Calu3 (cell line): ENCODE measurements around the gene GZMA. TPM values are rescaled to one million over a fixed set of nuclear protein-coding genes. Genes with fewer than 3 reads are reported as not detected.
"Not testable (repeated sequence)": the region's sequence is repeated elsewhere in the genome, so short reads cannot be mapped to it uniquely, and the experiment has no call there.

Experiments
- BruUV-seq: library from RNA; stranded (reverse); fragments of 400-500 nt; replicated peaks from 2 replicates; lab custom pipeline; 2021; lab: Mats Ljungman, UMichigan
- CTCF ChIA-PET: fragments of 300-600 bp; sonication (Branson Sonifier 250); formaldehyde crosslinking; loops from one replicate; lab custom pipeline; 2022; ENCODE audit warnings: antibody characterized with exemption; lab: Charles Lee
- DNase-seq: peaks from one replicate; pipeline ENCODE4 v3.0.0; 2022
- H3K27ac Mint-ChIP-seq: one replicate; pipeline ENCODE4 v1.8.0; 2022; ENCODE audit warnings: mixed read lengths; ENCODE audit not compliant: unreplicated experiment
- H3K27me3 Mint-ChIP-seq: one replicate; pipeline ENCODE4 v1.8.0; 2022; ENCODE audit warnings: mixed read lengths; ENCODE audit not compliant: unreplicated experiment
- H3K36me3 Mint-ChIP-seq: one replicate; pipeline ENCODE4 v1.8.0; 2022; ENCODE audit warnings: mild to moderate bottlenecking, moderate library complexity, mixed read lengths; ENCODE audit not compliant: insufficient read depth, unreplicated experiment
- H3K4me1 Mint-ChIP-seq: one replicate; pipeline ENCODE4 v1.8.0; 2022; ENCODE audit warnings: mild to moderate bottlenecking, low read depth, mixed read lengths; ENCODE audit not compliant: unreplicated experiment
- H3K4me3 Mint-ChIP-seq: one replicate; pipeline ENCODE4 v1.8.0; 2022; ENCODE audit warnings: mild to moderate bottlenecking, low read depth, moderate library complexity, mixed read lengths; ENCODE audit not compliant: unreplicated experiment
- H3K9me3 Mint-ChIP-seq: one replicate; pipeline ENCODE4 v1.8.0; 2022; ENCODE audit warnings: low read depth, mixed read lengths; ENCODE audit not compliant: unreplicated experiment
- CTCF ChIP-seq: fragments of 200-600 bp; IDR thresholded peaks from one replicate; pipeline ENCODE4 v1.8.0; 2022; ENCODE audit warnings: antibody characterized with exemption; ENCODE audit not compliant: unreplicated experiment
- intact Hi-C: fragments of 100-400 bp; cut with micrococcal nuclease; formaldehyde crosslinking; loops from one replicate; pipeline ENCODE4 v1.10.0; 2022; ENCODE audit not compliant: unreplicated experiment
- total RNA-seq: library from RNA; stranded (reverse); gene quantifications from 2 replicates; pipeline ENCODE4 v1.2.3, GENCODE V29; 2022

GZMA gene
- total RNA-seq, 1 experiment from 2014 or later: not detected

GRCh38 chr5:55096182-55096581, 6.3 kb upstream of the GZMA start:
- Mint-ChIP-seq H3K36me3 (no peaks in the 10 kb centered on the region), H3K27ac (no peak overlapping the region), H3K9me3 (peaks cover 2% of the 10 kb centered on the region), H3K4me1 (peaks cover 8% of the 10 kb centered on the region), H3K4me3 (no peak overlapping the region), H3K27me3 (peaks cover 100% of the 10 kb centered on the region)
- no peak for DNase-seq
- no TSS peak for BruUV-seq
- CTCF ChIA-PET: no interaction called here
- intact Hi-C loops: no loop called here
- no peak for TF ChIP-seq CTCF

GRCh38 chr5:55096861-55097260, 5.6 kb upstream of the GZMA start:
- no peak overlapping the region for H3K4me3 Mint-ChIP-seq
- TF ChIP-seq CTCF: no peak
- intact Hi-C loops: no loop called here
- no peak for DNase-seq
- H3K4me1 Mint-ChIP-seq: peaks cover 8% of the 10 kb centered on the region
- H3K9me3 Mint-ChIP-seq: peaks cover 2% of the 10 kb centered on the region
- CTCF ChIA-PET: no interaction called here
- BruUV-seq: no TSS peak
- no peaks in the 10 kb centered on the region for H3K36me3 Mint-ChIP-seq
- H3K27me3 Mint-ChIP-seq: peaks cover 95% of the 10 kb centered on the region
- no peak overlapping the region for H3K27ac Mint-ChIP-seq

GRCh38 chr5:55101148-55101547, 1.3 kb upstream of the GZMA start:
- H3K4me3 Mint-ChIP-seq, H3K36me3 Mint-ChIP-seq, CTCF ChIA-PET, BruUV-seq, intact Hi-C loops, H3K9me3 Mint-ChIP-seq, H3K4me1 Mint-ChIP-seq, DNase-seq, H3K27ac Mint-ChIP-seq: not testable (repeated sequence)
- H3K27me3 Mint-ChIP-seq: peaks cover 68% of the 10 kb centered on the region

- BruUV-seq: no TSS peak
- no peak for TF ChIP-seq CTCF
- CTCF ChIA-PET: no interaction called here
- no peak overlapping the region for H3K27ac Mint-ChIP-seq
- peaks cover 8% of the 10 kb centered on the region for H3K4me1 Mint-ChIP-seq
- intact Hi-C loops: no loop called here
- peaks cover 2% of the 10 kb centered on the region for H3K9me3 Mint-ChIP-seq
- H3K27me3 Mint-ChIP-seq: peaks cover 62% of the 10 kb centered on the region
- no peaks in the 10 kb centered on the region for H3K36me3 Mint-ChIP-seq
- no peak for DNase-seq
- no peak overlapping the region for H3K4me3 Mint-ChIP-seq
Measured at GRCh38 chr5:55101556-55102276, 730 bp upstream of the GZMA start.

- Mint-ChIP-seq H3K27ac (no peak overlapping the region), H3K4me3 (no peak overlapping the region), H3K36me3 (no peaks in the 10 kb centered on the region), H3K9me3 (peaks cover 2% of the 10 kb centered on the region), H3K4me1 (peaks cover 6% of the 10 kb centered on the region), H3K27me3 (peaks cover 54% of the 10 kb centered on the region)
- no peak for TF ChIP-seq CTCF
- no peak for DNase-seq
- no TSS peak for BruUV-seq
- intact Hi-C loops: no loop called here
- CTCF ChIA-PET: no interaction called here
Measured at GRCh38 chr5:55104036-55104772, 1.8 kb downstream of the GZMA start.
